ENCODE data around the gene RALBP1.
"Not testable (repeated sequence)": the region's sequence is repeated elsewhere in the genome, so short reads cannot be mapped to it uniquely, and the experiment has no call there.

- not testable (repeated sequence) for TF ChIP-seq POLR2A, TAF1, POLR2AphosphoS5, POU2F2 (IDR thresholded peaks at IDR 0.05; ENCODE audit: low read depth, low read length)
- TF ChIP-seq SPI1 (IDR thresholded peaks at IDR 0.05; ENCODE audit: low read depth, low read length), result peak; percentile 63
These were observed 42.2 kb upstream of the RALBP1 start for GRCh38 chr18:9433122-9433521.

All from GM12891 (cell line).